Gastroesophageal sphincter (tissue), 4 donors: ENCODE data around the gene PPP1R14B. TPM values are rescaled to one million over a fixed set of nuclear protein-coding genes. Genes with fewer than 3 reads are reported as not detected.

ENCODE experiments used
- ATAC-seq: fragments of 150-250 bp; one replicate; pipeline ENCODE4 v1.9.1; 2016; ENCODE audit warnings: mild to moderate bottlenecking, moderate library complexity
- H3K27ac ChIP-seq, 4 donors: fragments of 200-600 bp; sonication (generic) in 3 of 4; 1 replicate in 3 of 4; 2 replicates in 1 of 4; pipeline ENCODE4 v1.5.1; 2016 to 2019
- H3K27me3 ChIP-seq: fragments of 200-600 bp; sonication (generic); one replicate; pipeline ENCODE4 v1.5.1; 2019
- H3K36me3 ChIP-seq, 2 donors: fragments of 200-600 bp; sonication (generic); one replicate each; pipeline ENCODE4 v1.5.1; 2019; ENCODE audit warnings: control low read depth in 1 of 2
- H3K4me1 ChIP-seq, 3 donors: fragments of 200-600 bp; sonication (generic); 1 replicate in 2 of 3; 2 replicates in 1 of 3; pipeline ENCODE4 v1.5.1; 2016 to 2019; ENCODE audit warnings: control low read depth in 2 of 3
- H3K4me3 ChIP-seq, 2 donors: fragments of 200-600 bp; sonication (generic); one replicate each; pipeline ENCODE4 v1.5.1; 2019; ENCODE audit warnings: mild to moderate bottlenecking in 1 of 2, moderate library complexity in 1 of 2
- H3K9me3 ChIP-seq, 3 donors: fragments of 200-600 bp; sonication (generic); one replicate each; pipeline ENCODE4 v1.5.1; 2017 to 2019; ENCODE audit warnings: control low read depth in 2 of 3
- EP300 ChIP-seq: sonication (generic); formaldehyde crosslinking; IDR thresholded peaks from one replicate; pipeline ENCODE4 v1.6.1; 2017; ENCODE audit warnings: antibody characterized with exemption, mild to moderate bottlenecking
- POLR2A ChIP-seq, 2 donors: fragments of 450-650 bp; IDR thresholded peaks; one replicate each; pipeline ENCODE4 v1.6.1; 2017; ENCODE audit warnings: antibody characterized with exemption in 2 of 2, mild to moderate bottlenecking in 2 of 2, moderate library complexity in 1 of 2
- POLR2AphosphoS5 ChIP-seq: sonication (generic); formaldehyde crosslinking; IDR thresholded peaks from one replicate; pipeline ENCODE4 v1.6.1; 2017; ENCODE audit warnings: antibody characterized with exemption
- WGBS, 2 donors: methylation state at CpG; one replicate each; pipeline ENCODE4 v1.1.5; 2018; ENCODE audit warnings: low coverage in 1 of 2; 5-methylcytosine and 5-hydroxymethylcytosine counted together
- total RNA-seq, 4 donors: library from RNA; depleted of rRNA; stranded (reverse); fragments of >200 nt; gene quantifications; one replicate each; pipeline ENCODE4 v1.1.0, GENCODE V29; 2016
- TF ChIP-seq, protein P1 (sequence below), 4 experiments: fragments of 200-600 bp in 2 of 4; fragments of 450-650 bp in 2 of 4; sonication (generic) in 1 of 4; IDR thresholded peaks; one replicate each; pipeline ENCODE4 v1.5.1; 2017 to 2019; ENCODE audit warnings: antibody characterized with exemption in 4 of 4, mild to moderate bottlenecking in 2 of 4, moderate library complexity in 2 of 4

PPP1R14B gene
- total RNA-seq, 4 donors from 2014 or later, result 37.2 to 123 (median 70.9) TPM

DNA sequence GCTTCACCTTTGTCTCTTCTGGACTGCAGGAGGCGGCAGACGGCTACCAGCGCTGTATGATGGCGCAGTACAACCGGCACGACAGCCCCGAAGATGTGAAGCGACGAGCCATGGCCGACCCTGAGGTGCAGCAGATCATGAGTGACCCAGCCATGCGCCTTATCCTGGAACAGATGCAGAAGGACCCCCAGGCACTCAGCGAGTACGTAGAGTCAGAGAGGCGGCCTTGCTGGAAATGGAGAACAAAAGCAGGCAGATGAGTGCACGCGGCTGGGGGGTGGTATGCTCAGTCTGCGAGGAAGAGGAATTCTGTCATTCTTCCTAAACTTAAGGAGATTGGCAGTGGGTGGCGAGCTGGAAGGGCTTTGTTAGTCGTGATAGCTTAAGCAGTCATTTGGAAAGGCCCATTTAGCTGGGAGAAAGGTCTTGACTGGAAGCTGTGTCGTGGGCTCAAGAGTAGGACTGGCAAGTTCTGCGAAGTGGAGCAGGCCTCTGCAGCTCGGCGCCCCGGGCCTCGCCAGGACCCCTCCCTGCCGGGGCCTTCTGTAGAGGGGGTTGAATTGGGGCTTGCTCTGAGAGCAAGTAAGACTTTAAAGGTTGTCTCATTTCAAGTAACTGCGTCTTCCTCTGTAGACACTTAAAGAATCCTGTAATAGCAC lies 43.2 kb downstream of the PPP1R14B start:
- no peak for TF ChIP-seq POLR2AphosphoS5
- no peak for TF ChIP-seq EP300
- no peak for TF ChIP-seq POLR2A (IDR thresholded peaks at IDR 0.05)
- TF ChIP-seq, protein P1, sequence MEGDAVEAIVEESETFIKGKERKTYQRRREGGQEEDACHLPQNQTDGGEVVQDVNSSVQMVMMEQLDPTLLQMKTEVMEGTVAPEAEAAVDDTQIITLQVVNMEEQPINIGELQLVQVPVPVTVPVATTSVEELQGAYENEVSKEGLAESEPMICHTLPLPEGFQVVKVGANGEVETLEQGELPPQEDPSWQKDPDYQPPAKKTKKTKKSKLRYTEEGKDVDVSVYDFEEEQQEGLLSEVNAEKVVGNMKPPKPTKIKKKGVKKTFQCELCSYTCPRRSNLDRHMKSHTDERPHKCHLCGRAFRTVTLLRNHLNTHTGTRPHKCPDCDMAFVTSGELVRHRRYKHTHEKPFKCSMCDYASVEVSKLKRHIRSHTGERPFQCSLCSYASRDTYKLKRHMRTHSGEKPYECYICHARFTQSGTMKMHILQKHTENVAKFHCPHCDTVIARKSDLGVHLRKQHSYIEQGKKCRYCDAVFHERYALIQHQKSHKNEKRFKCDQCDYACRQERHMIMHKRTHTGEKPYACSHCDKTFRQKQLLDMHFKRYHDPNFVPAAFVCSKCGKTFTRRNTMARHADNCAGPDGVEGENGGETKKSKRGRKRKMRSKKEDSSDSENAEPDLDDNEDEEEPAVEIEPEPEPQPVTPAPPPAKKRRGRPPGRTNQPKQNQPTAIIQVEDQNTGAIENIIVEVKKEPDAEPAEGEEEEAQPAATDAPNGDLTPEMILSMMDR (IDR thresholded peaks at IDR 0.05), result no peak

DNA sequence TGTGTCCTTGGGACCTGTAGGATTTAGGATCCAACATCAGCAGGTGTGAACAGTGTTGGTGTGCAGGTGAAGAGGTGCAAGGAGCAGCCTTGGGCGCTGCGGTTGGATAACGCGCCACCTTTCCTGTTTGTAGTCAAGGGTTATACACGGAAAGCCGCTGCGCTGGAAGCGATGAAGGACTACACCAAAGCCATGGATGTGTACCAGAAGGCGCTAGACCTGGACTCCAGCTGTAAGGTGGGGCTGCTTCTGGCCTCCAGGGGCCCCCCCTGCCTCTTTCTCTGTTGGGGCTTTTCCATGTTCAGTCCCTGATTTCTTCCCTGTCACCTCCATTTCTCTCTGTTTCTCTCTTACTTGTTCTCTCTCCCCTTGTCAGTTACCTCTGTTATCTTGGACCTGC lies 43.8 kb downstream of the PPP1R14B start:
- Histone ChIP-seq H3K36me3 (peaks cover 0 to 89% of the 10 kb centered on the region in 2 donors), H3K4me3 (no peak overlapping the region), H3K9me3 (no peaks in the 10 kb centered on the region), H3K27me3 (no peaks in the 10 kb centered on the region), H3K4me1 (peaks cover 0 to 42% (median 3%) of the 10 kb centered on the region in 3 donors), H3K27ac (no peak overlapping the region)
- 48% methylated on average over 2 of the region's 9 CpGs; no CpG with 5 or more reads in 1 of the 2 donors for WGBS, 2 donors
- no peak for ATAC-seq
- no peak for TF ChIP-seq EP300
- TF ChIP-seq POLR2AphosphoS5, result no peak
- no peak for TF ChIP-seq POLR2A (IDR thresholded peaks at IDR 0.05)
- TF ChIP-seq, protein P1 (IDR thresholded peaks at IDR 0.05), result no peak

More for the DNA sequence above, 43.2 kb downstream of the PPP1R14B start:
- no peaks in the 10 kb centered on the region for H3K27me3 ChIP-seq
- 78 to 89% methylated on average over 9 to 16 of the region's 27 CpGs for WGBS, 2 donors
- H3K4me3 ChIP-seq, result no peak overlapping the region
- no peaks in the 10 kb centered on the region for H3K9me3 ChIP-seq
- H3K36me3 ChIP-seq, result peaks cover 0 to 83% of the 10 kb centered on the region in 2 donors
- peaks cover 0 to 47% (median 3%) of the 10 kb centered on the region in 3 donors for H3K4me1 ChIP-seq
- H3K27ac ChIP-seq, result peak overlapping the region in 1 of 4 donors; percentile 46
- ATAC-seq, result no peak

DNA sequence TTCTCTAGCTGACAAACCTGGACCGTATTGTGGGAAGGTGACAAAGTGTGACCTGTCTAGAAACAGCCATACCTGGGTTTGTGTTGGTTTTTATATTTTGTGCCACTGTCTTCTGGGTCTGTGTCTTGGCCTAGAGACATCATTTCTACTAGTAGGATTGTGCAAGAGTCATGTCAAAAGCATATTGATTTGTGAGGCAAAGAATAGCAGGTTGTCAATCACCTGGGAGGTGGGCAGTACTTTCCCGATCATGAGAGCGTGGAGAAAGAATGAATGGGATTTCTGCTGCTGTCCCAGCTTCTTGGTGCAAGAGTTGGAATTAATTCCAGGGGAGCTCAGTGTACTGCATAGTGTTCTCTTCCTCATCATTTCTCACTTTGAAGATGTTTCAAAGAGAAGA lies 45.2 kb downstream of the PPP1R14B start:
- H3K27me3 ChIP-seq, result no peaks in the 10 kb centered on the region
- no peak overlapping the region for H3K27ac ChIP-seq
- H3K36me3 ChIP-seq, result peaks cover 0 to 100% of the 10 kb centered on the region in 2 donors
- TF ChIP-seq EP300 (no peak), POLR2A (IDR thresholded peaks at IDR 0.05) (no peak), POLR2AphosphoS5 (no peak)
- TF ChIP-seq, protein P1 (IDR thresholded peaks at IDR 0.05), result no peak
- 58 to 63% methylated on average over 3 of the region's 3 CpGs for WGBS, 2 donors
- no peaks in the 10 kb centered on the region for H3K9me3 ChIP-seq
- H3K4me1 ChIP-seq, result peaks cover 0 to 28% (median 3%) of the 10 kb centered on the region in 3 donors
- ATAC-seq, result no peak
- no peak overlapping the region for H3K4me3 ChIP-seq

DNA sequence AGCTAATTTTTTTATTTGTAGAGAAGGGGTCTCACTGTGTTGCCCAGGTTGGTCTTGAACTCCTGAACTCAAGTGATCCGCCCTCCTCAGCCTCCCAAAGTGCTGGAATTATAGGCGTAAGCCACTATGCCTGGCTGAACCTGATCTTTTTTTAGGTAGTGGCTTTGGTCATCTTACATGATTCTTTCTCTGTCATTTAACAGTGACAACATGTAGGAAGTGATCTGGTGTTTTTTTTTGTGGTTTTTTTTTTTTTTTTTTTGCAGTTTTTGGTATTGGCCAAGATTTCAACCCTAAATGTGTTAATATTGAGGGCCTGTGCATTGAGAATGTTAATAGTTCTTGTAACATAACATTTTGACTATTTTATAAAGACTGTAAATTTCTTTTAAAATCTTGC lies 48.2 kb downstream of the PPP1R14B start:
- TF ChIP-seq POLR2AphosphoS5, result no peak
- no peak for TF ChIP-seq EP300
- TF ChIP-seq, protein P1 (IDR thresholded peaks at IDR 0.05), result no peak
- TF ChIP-seq POLR2A (IDR thresholded peaks at IDR 0.05), result no peak
- no peak for ATAC-seq
- Histone ChIP-seq H3K27me3 (no peaks in the 10 kb centered on the region), H3K4me3 (no peak overlapping the region), H3K4me1 (no peaks in the 10 kb centered on the region), H3K36me3 (peaks cover 0 to 100% of the 10 kb centered on the region in 2 donors), H3K9me3 (no peaks in the 10 kb centered on the region), H3K27ac (no peak overlapping the region)
- WGBS, 2 donors, result 93 to 100% methylated on average over 1 to 2 of the region's 2 CpGs

DNA sequence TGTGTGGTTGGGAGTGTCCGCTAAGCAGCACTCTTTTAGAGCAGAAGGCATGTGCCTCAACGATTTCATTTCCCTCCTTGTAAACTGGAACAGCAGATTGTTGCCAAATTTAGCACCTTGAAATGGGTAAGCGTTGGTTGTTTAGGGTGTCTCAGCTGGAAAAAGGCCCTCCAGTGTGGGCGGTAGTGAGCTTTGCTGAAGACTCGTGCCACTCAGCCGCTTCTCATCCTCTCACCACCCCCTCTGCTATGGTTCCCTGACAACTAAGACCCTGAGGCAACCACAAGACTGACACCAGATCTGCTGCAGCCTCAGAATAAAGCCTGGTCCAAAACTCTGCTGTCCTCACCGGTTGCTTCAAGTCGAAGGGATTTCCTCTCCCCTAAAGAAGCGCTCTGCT lies 50.1 kb downstream of the PPP1R14B start:
- Histone ChIP-seq H3K27me3 (no peaks in the 10 kb centered on the region), H3K9me3 (no peaks in the 10 kb centered on the region), H3K4me3 (no peak overlapping the region), H3K27ac (no peak overlapping the region), H3K36me3 (peaks cover 0 to 94% of the 10 kb centered on the region in 2 donors), H3K4me1 (no peaks in the 10 kb centered on the region)
- no peak for ATAC-seq
- WGBS, 2 donors, result 72 to 80% methylated on average over 2 to 5 of the region's 9 CpGs
- TF ChIP-seq, protein P1 (IDR thresholded peaks at IDR 0.05), result no peak
- TF ChIP-seq EP300 (no peak), POLR2AphosphoS5 (no peak), POLR2A (IDR thresholded peaks at IDR 0.05) (no peak)
